Ovary (tissue), 9 donors: Measurements from ENCODE around the gene SHTN1. TPM values are rescaled to one million over a fixed set of nuclear protein-coding genes. Genes with fewer than 3 reads are reported as not detected.

Source experiments
- DNase-seq, 5 donors: peaks; one replicate each; pipeline ENCODE4 v3.0.0-alpha.2; 2019 to 2020
- H3K27ac ChIP-seq, 2 donors: fragments of 200-600 bp; one replicate each; pipeline versions ENCODE4 v1.5.1 to v1.8.0; 2019 to 2022
- H3K27me3 ChIP-seq: fragments of 200-600 bp; one replicate; pipeline ENCODE4 v1.8.0; 2022
- H3K36me3 ChIP-seq: fragments of 200-600 bp; sonication (generic); one replicate; pipeline ENCODE4 v1.5.1; 2019
- H3K4me1 ChIP-seq: one replicate; pipeline ENCODE4 v1.8.1; 2013; ENCODE audit warnings: mild to moderate bottlenecking, moderate library complexity; ENCODE audit not compliant: insufficient read depth
- H3K4me3 ChIP-seq: fragments of 200-600 bp; sonication (generic); one replicate; pipeline ENCODE4 v1.5.1; 2017
- H3K9me3 ChIP-seq, 2 donors: fragments of 200-600 bp in 1 of 2; sonication (generic) in 1 of 2; one replicate each; pipeline versions ENCODE4 v1.5.1 to v1.8.1; 2013 to 2019; ENCODE audit warnings: mild to moderate bottlenecking in 1 of 2, moderate library complexity in 1 of 2
- CTCF ChIP-seq, 3 donors: fragments of 450-650 bp in 2 of 3; fragments of 200-600 bp in 1 of 3; IDR thresholded peaks; one replicate each; pipeline versions ENCODE4 v1.5.1 to v1.8.0; 2016 to 2022; ENCODE audit warnings: antibody characterized with exemption in 3 of 3, mild to moderate bottlenecking in 1 of 3
- EP300 ChIP-seq: sonication (generic); formaldehyde crosslinking; IDR thresholded peaks from one replicate; pipeline ENCODE4 v1.6.1; 2017; ENCODE audit warnings: antibody characterized with exemption
- POLR2A ChIP-seq: fragments of 450-650 bp; IDR thresholded peaks from one replicate; pipeline ENCODE4 v1.6.1; 2017; ENCODE audit warnings: antibody characterized with exemption, mild to moderate bottlenecking, moderate library complexity
- WGBS, 3 donors: extraction: QIAGEN DNeasy Blood & Tissue Kit in 1 of 3; methylation state at CpG; one replicate each; pipeline versions ENCODE4 v1.1.5 to v1.1.7; 2013 to 2017; 5-methylcytosine and 5-hydroxymethylcytosine counted together
- intact Hi-C, 4 donors: fragments of 100-400 bp; cut with DNase I; formaldehyde crosslinking; loops; one replicate each; pipeline versions ENCODE4 v1.11.0 to v1.15.1; 2022 to 2023
- polyA plus RNA-seq, 2 donors: library from polyadenylated mRNA; stranded (reverse); fragments of 200-250 nt in 1 of 2; fragments of 350-450 nt in 1 of 2; fragmentation: Illumina TruSeq in 1 of 2; extraction: RNeasy Lipid Tissue Mini Kit (QIAGEN cat#74804) in 1 of 2; gene quantifications; one replicate each; pipeline ENCODE4 v1.2.3, GENCODE V29; 2013 to 2014
- small RNA-seq: library from RNA; depleted of rRNA; stranded (forward); fragments of <200 nt; gene quantifications from one replicate; pipeline ENCODE3, GENCODE V24; 2016
- total RNA-seq, 7 donors: library from RNA; depleted of rRNA in 2 of 7; stranded (reverse); fragments of >200 nt in 2 of 7; fragmentation: NEBNext Ultra II Directional in 3 of 7; extraction: Animal tissue kit (Norgen Biotek cat#: 25700) in 3 of 7; gene quantifications; one replicate each; pipeline versions ENCODE4 v1.1.0 to v1.2.4, GENCODE V29; 2016 to 2023
- donor health status: DM: no; HTN: no; CAD: no; lungs with moderate emphysema.
- donor health status: DM: no; HTN: no; CAD: no.
- donor health status: Bipolar disorder and iron deficiency.
- donor health status: DM: yes; HTN: yes; CAD: no.
- donor health status: DM: no; HTN: no; CAD: no.
- donor health status: DM: yes; HTN: yes; CAD: no.

SHTN1 gene
- total and polyA plus RNA-seq, 9 donors = 4.7 to 22.1 (median 16.3) TPM

GRCh38 chr10:116836083-116836482 lies 168.9 kb downstream of the SHTN1 start:
- no peak for TF ChIP-seq CTCF (IDR thresholded peaks at IDR 0.05)
- TF ChIP-seq POLR2A = no peak
- no peak for TF ChIP-seq EP300
- no peaks in the 10 kb centered on the region for H3K27me3 ChIP-seq
- H3K4me1 ChIP-seq = no peaks in the 10 kb centered on the region
- no peak overlapping the region for H3K4me3 ChIP-seq
- no peaks in the 10 kb centered on the region for H3K36me3 ChIP-seq
- DNase-seq = no peak
- H3K27ac ChIP-seq = no peak overlapping the region
- no peaks in the 10 kb centered on the region for H3K9me3 ChIP-seq
- intact Hi-C loops = no loop called here
- WGBS, 3 donors = 66 to 70% (median 68%) methylated on average over 4 of the region's 4 CpGs

GRCh38 chr10:116835658-116836057 lies 169.3 kb downstream of the SHTN1 start:
- TF ChIP-seq CTCF (IDR thresholded peaks at IDR 0.05) (no peak), POLR2A (no peak), EP300 (no peak)
- no peaks in the 10 kb centered on the region for H3K36me3 ChIP-seq
- intact Hi-C loops = no loop called here
- H3K27me3 ChIP-seq = no peaks in the 10 kb centered on the region
- no peak overlapping the region for H3K4me3 ChIP-seq
- no peaks in the 10 kb centered on the region for H3K4me1 ChIP-seq
- no peak for DNase-seq
- H3K9me3 ChIP-seq = no peaks in the 10 kb centered on the region
- 74 to 76% (median 75%) methylated on average over 7 of the region's 7 CpGs for WGBS, 3 donors
- H3K27ac ChIP-seq = no peak overlapping the region

- no peak overlapping the region for H3K27ac ChIP-seq
- TF ChIP-seq CTCF (IDR thresholded peaks at IDR 0.05) (no peak), POLR2A (no peak), EP300 (no peak)
- H3K36me3 ChIP-seq = no peaks in the 10 kb centered on the region
- WGBS, 3 donors = 78 to 80% (median 80%) methylated on average over 17 of the region's 17 CpGs
- intact Hi-C loops = no loop called here
- H3K9me3 ChIP-seq = no peaks in the 10 kb centered on the region
- H3K4me3 ChIP-seq = no peak overlapping the region
- H3K27me3 ChIP-seq = no peaks in the 10 kb centered on the region
- DNase-seq = no peak
- no peaks in the 10 kb centered on the region for H3K4me1 ChIP-seq
Observed at GRCh38 chr10:116833986-116834985, 170.7 kb downstream of the SHTN1 start.

GRCh38 chr10:116831790-116832189 lies 173.2 kb downstream of the SHTN1 start:
- H3K27me3 ChIP-seq = no peaks in the 10 kb centered on the region
- no peak overlapping the region for H3K4me3 ChIP-seq
- 76 to 86% (median 85%) methylated on average over 10 of the region's 10 CpGs for WGBS, 3 donors
- no peak overlapping the region for H3K27ac ChIP-seq
- TF ChIP-seq POLR2A = no peak
- no peak for TF ChIP-seq EP300
- TF ChIP-seq CTCF (IDR thresholded peaks at IDR 0.05) = no peak
- H3K9me3 ChIP-seq = no peaks in the 10 kb centered on the region
- DNase-seq = no peak
- H3K36me3 ChIP-seq = no peaks in the 10 kb centered on the region
- intact Hi-C loops = no loop called here
- no peaks in the 10 kb centered on the region for H3K4me1 ChIP-seq

Small RNA genes lying within 50 kb of the gene (small RNA-seq; reads per million reads assigned to genes)
- not detected for gene AC012308.1

Other genes starting within 250 kb of the SHTN1 start
- gene ENO4, start 155.7 kb downstream of the SHTN1 start, total RNA-seq = 1 to 10 TPM in 4 of 7 donors, under 1 TPM in 3; 0.38 to 2.8 (median 1.0) TPM
- under 1 TPM; 0.30 to 0.47 TPM for gene ENO4, start 155.7 kb downstream of the SHTN1 start, polyA plus RNA-seq
- gene VAX1, start 133.1 kb upstream of the SHTN1 start, total RNA-seq = not detected
- not detected for gene VAX1, start 133.1 kb upstream of the SHTN1 start, polyA plus RNA-seq
- gene KCNK18, start 192.3 kb upstream of the SHTN1 start, total RNA-seq = not detected
- gene KCNK18, start 192.3 kb upstream of the SHTN1 start, polyA plus RNA-seq = not detected
- gene SLC18A2, start 235.9 kb upstream of the SHTN1 start, total RNA-seq = 10 to 100 TPM in 1 of 7 donors, 1 to 10 TPM in 6; 2.4 to 12.0 (median 6.3) TPM
- gene SLC18A2, start 235.9 kb upstream of the SHTN1 start, polyA plus RNA-seq = 1 to 10 TPM; 3.4 to 6.7 TPM